IMR-90 (cell line): Measurements from ENCODE around the gene SMIM41. TPM values are rescaled to one million over a fixed set of nuclear protein-coding genes. Genes with fewer than 3 reads are reported as not detected.

Source experiments
- ATAC-seq: fragments of 200-7000 bp; cut with Tn5 transposase; 2 replicates; pipeline ENCODE4 v1.9.1; 2020; ENCODE audit warnings: low read depth, mild to moderate bottlenecking, moderate library complexity
- BruUV-seq: library from RNA; stranded (reverse); fragments of 400-500 nt; replicated peaks from 2 replicates; lab custom pipeline; 2021; lab: Mats Ljungman, UMichigan
- CTCF ChIA-PET: fragments of 300-600 bp; formaldehyde crosslinking; extraction: SDS; loops from one replicate; lab custom pipeline; 2021; ENCODE audit warnings: antibody characterized with exemption; lab: Yijun Ruan, JAX
- POLR2A ChIA-PET: fragments of 300-600 bp; sonication (Branson Sonifier 250); formaldehyde crosslinking; loops from one replicate; lab custom pipeline; 2022; ENCODE audit warnings: antibody characterized with exemption; ENCODE audit not compliant: unreplicated experiment; lab: Charles Lee
- DNase-seq: peaks from one replicate; pipeline ENCODE4 v3.0.0; 2013
- H2AFZ ChIP-seq: replicated peaks from 2 replicates; pipeline ENCODE3; 2013; ENCODE audit warnings: low read length, mild to moderate bottlenecking; ENCODE audit not compliant: poor library complexity
- H2AK5ac ChIP-seq: 2 replicates; pipeline ENCODE4 v1.6.1; 2013; ENCODE audit warnings: low read depth, low read length, inconsistent platforms
- H2AK9ac ChIP-seq: replicated peaks from 2 replicates; pipeline ENCODE3; 2013; ENCODE audit warnings: mild to moderate bottlenecking, low read depth, low read length, moderate library complexity; ENCODE audit not compliant: poor library complexity
- H2BK120ac ChIP-seq: 2 replicates; pipeline ENCODE4 v1.6.1; 2013; ENCODE audit warnings: low read depth, low read length, inconsistent platforms
- H2BK15ac ChIP-seq: 3 replicates; pipeline ENCODE4 v1.6.1; 2013; ENCODE audit warnings: low read depth, low read length, inconsistent platforms
- H2BK20ac ChIP-seq: 2 replicates; pipeline ENCODE4 v1.6.1; 2013; ENCODE audit warnings: low read depth, mild to moderate bottlenecking, inconsistent platforms, low read length, moderate library complexity
- H2BK5ac ChIP-seq: 2 replicates; pipeline ENCODE4 v1.6.1; 2013; ENCODE audit warnings: mild to moderate bottlenecking, low read depth, low read length, inconsistent platforms; ENCODE audit not compliant: poor library complexity, severe bottlenecking
- H3K14ac ChIP-seq: replicated peaks from 2 replicates; pipeline ENCODE4 v1.6.1; 2013; ENCODE audit warnings: low read depth, low read length, inconsistent platforms
- H3K18ac ChIP-seq: 2 replicates; pipeline ENCODE4 v1.6.1; 2013; ENCODE audit warnings: low read depth, low read length, control low read depth
- H3K23ac ChIP-seq: 2 replicates; pipeline ENCODE4 v1.6.1; 2013; ENCODE audit warnings: low read depth, low read length, inconsistent platforms
- H3K27ac ChIP-seq: 2 replicates; pipeline ENCODE4 v1.5.1; 2013; ENCODE audit warnings: mild to moderate bottlenecking, control low read depth, low read length; ENCODE audit not compliant: insufficient read depth
- H3K27me3 ChIP-seq: 2 replicates; pipeline ENCODE4 v1.6.1; 2013; ENCODE audit warnings: low read length; ENCODE audit not compliant: control insufficient read depth, insufficient read depth
- H3K36me3 ChIP-seq: 2 replicates; pipeline ENCODE4 v1.6.1; 2013; ENCODE audit warnings: low read length, mixed read lengths; ENCODE audit not compliant: control insufficient read depth, insufficient read depth
- H3K4ac ChIP-seq: 2 replicates; pipeline ENCODE4 v1.6.1; 2013; ENCODE audit warnings: low read depth, low read length, inconsistent platforms
- H3K4me1 ChIP-seq: 2 replicates; pipeline ENCODE4 v1.6.1; 2013; ENCODE audit warnings: low read length, mixed read lengths; ENCODE audit not compliant: control insufficient read depth, insufficient read depth
- H3K4me2 ChIP-seq: 2 replicates; pipeline ENCODE4 v1.6.1; 2013; ENCODE audit warnings: low read depth, mild to moderate bottlenecking, control low read depth, low read length, moderate library complexity
- H3K4me3 ChIP-seq: 2 replicates; pipeline ENCODE4 v1.5.1; 2013; ENCODE audit warnings: low read depth, mild to moderate bottlenecking, control low read depth, low read length, moderate library complexity; ENCODE audit not compliant: insufficient read depth
- H3K56ac ChIP-seq: 2 replicates; pipeline ENCODE4 v1.6.1; 2013; ENCODE audit warnings: low read length, inconsistent platforms; ENCODE audit not compliant: insufficient read depth; ENCODE audit errors: extremely low read depth
- H3K79me1 ChIP-seq, 2 experiments: 2 replicates each; pipeline ENCODE4 v1.6.1; 2013; ENCODE audit warnings: low read length in 2 of 2, inconsistent platforms in 1 of 2, low read depth in 1 of 2
- H3K9ac ChIP-seq: 2 replicates; pipeline ENCODE4 v1.6.1; 2013; ENCODE audit warnings: low read depth, low read length, control low read depth
- H3K9me1 ChIP-seq: 2 replicates; pipeline ENCODE4 v1.6.1; 2013; ENCODE audit warnings: low read length, inconsistent platforms; ENCODE audit not compliant: insufficient read depth
- H3K9me3 ChIP-seq: 2 replicates; pipeline ENCODE4 v1.6.1; 2013; ENCODE audit warnings: low read length; ENCODE audit not compliant: control insufficient read depth, insufficient read depth
- H4K20me1 ChIP-seq: 2 replicates; pipeline ENCODE4 v1.6.1; 2013; ENCODE audit warnings: low read length, inconsistent platforms; ENCODE audit not compliant: insufficient read depth
- H4K5ac ChIP-seq: 2 replicates; pipeline ENCODE4 v1.6.1; 2013; ENCODE audit warnings: mild to moderate bottlenecking, low read depth, low read length, control low read depth
- H4K8ac ChIP-seq, 2 experiments: 2 replicates each; pipeline ENCODE4 v1.6.1; 2013; ENCODE audit warnings: low read depth in 2 of 2, low read length in 2 of 2, control low read depth in 1 of 2, inconsistent platforms in 1 of 2
- H4K91ac ChIP-seq: 2 replicates; pipeline ENCODE4 v1.6.1; 2013; ENCODE audit warnings: low read depth, low read length, inconsistent platforms; ENCODE audit not compliant: insufficient read depth
- BHLHE40 ChIP-seq: fragments of 150-350 bp; IDR thresholded peaks from 2 replicates; pipeline ENCODE4 v1.6.1; 2016; ENCODE audit warnings: mild to moderate bottlenecking, low read depth, low read length
- CEBPB ChIP-seq: IDR thresholded peaks from 2 replicates; pipeline ENCODE4 v1.6.1; 2012; ENCODE audit warnings: low read depth, low read length, improper control_type of control experiment
- CHD1 ChIP-seq: IDR thresholded peaks from 2 replicates; pipeline ENCODE4 v1.6.1; 2012; ENCODE audit warnings: low read depth, low read length, improper control_type of control experiment
- CTCF ChIP-seq: conservative IDR thresholded peaks from 2 replicates; pipeline ENCODE4 v1.5.1; 2012; ENCODE audit warnings: mild to moderate bottlenecking, low read depth, low read length, improper control_type of control experiment
- ELK1 ChIP-seq: fragments of 150-350 bp; IDR thresholded peaks from 2 replicates; pipeline ENCODE4 v1.6.1; 2016; ENCODE audit warnings: low read depth, mild to moderate bottlenecking, low read length, moderate library complexity, borderline replicate concordance
- FOS ChIP-seq: fragments of 150-350 bp; IDR thresholded peaks from 2 replicates; pipeline ENCODE4 v1.6.1; 2016; ENCODE audit warnings: low read depth, low read length
- MAFK ChIP-seq: IDR thresholded peaks from 2 replicates; pipeline ENCODE4 v1.6.1; 2012; ENCODE audit warnings: low read depth, low read length, improper control_type of control experiment
- MAZ ChIP-seq: IDR thresholded peaks from 2 replicates; pipeline ENCODE4 v1.6.1; 2012; ENCODE audit warnings: low read depth, mild to moderate bottlenecking, low read length, improper control_type of control experiment, moderate library complexity, borderline replicate concordance
- NFE2L2 ChIP-seq: fragments of 150-350 bp; IDR thresholded peaks from 2 replicates; pipeline ENCODE4 v1.6.1; 2016; ENCODE audit warnings: low read depth, mild to moderate bottlenecking, low read length
- POLR2A ChIP-seq: IDR thresholded peaks from 2 replicates; pipeline ENCODE4 v1.6.1; 2012; ENCODE audit warnings: mild to moderate bottlenecking, low read depth, low read length
- RAD21 ChIP-seq: IDR thresholded peaks from 2 replicates; pipeline ENCODE4 v1.6.1; 2012; ENCODE audit warnings: low read length, improper control_type of control experiment
- RCOR1 ChIP-seq: IDR thresholded peaks from 2 replicates; pipeline ENCODE4 v1.6.1; 2012; ENCODE audit warnings: mild to moderate bottlenecking, low read length, improper control_type of control experiment; ENCODE audit not compliant: insufficient replicate concordance
- RFX5 ChIP-seq: IDR thresholded peaks from 2 replicates; pipeline ENCODE4 v1.8.0; 2012; ENCODE audit warnings: low read depth, mild to moderate bottlenecking, low read length, moderate library complexity
- SMC3 ChIP-seq: fragments of 150-350 bp; IDR thresholded peaks from 2 replicates; pipeline ENCODE4 v1.6.1; 2016; ENCODE audit warnings: low read depth, mild to moderate bottlenecking, antibody characterized with exemption, low read length, moderate library complexity
- USF2 ChIP-seq: fragments of 150-350 bp; IDR thresholded peaks from 2 replicates; pipeline ENCODE4 v1.6.1; 2017; ENCODE audit warnings: mild to moderate bottlenecking, antibody characterized with exemption, low read length, low read depth
- WGBS, 2 experiments: methylation state at CpG; one replicate each; pipeline versions ENCODE4 v1.1.5 to v1.1.7; 2013; ENCODE audit warnings: missing lambda C conversion rate in 2 of 2; ENCODE audit not compliant: insufficient read length in 1 of 2; ENCODE audit errors: extremely low coverage in 2 of 2; 5-methylcytosine and 5-hydroxymethylcytosine counted together
- dilution Hi-C: fragments of 300-500 bp; cut with HindIII; formaldehyde crosslinking; loops from one replicate; pipeline ENCODE4 v1.14.3; 2018; ENCODE audit warnings: low sequenced_read_pairs; ENCODE audit not compliant: unreplicated experiment
- in situ Hi-C: fragments of 300-500 bp; cut with MboI; formaldehyde crosslinking; loops from 3 replicates; pipeline ENCODE4 v1.14.3; 2019; ENCODE audit warnings: low sequenced_read_pairs, inconsistent platforms, mixed read lengths
- intact Hi-C: fragments of 100-400 bp; cut with micrococcal nuclease; formaldehyde crosslinking; loops from 2 replicates; pipeline ENCODE4 v1.10.0; 2022
- polyA plus RNA-seq, 3 experiments: library from polyadenylated mRNA; depleted of rRNA; stranded (reverse); fragments of >200 nt; gene quantifications; 2 replicates each; pipeline ENCODE4 v1.2.3, GENCODE V29; 2012; ENCODE audit warnings: low replicate concordance in 1 of 3
- total RNA-seq: library from RNA; depleted of rRNA; stranded (reverse); fragments of >200 nt; gene quantifications from 2 replicates; pipeline ENCODE4 v1.2.3, GENCODE V29; 2012

Gene SMIM41
- total and polyA plus RNA-seq, 2 of the 4 experiments (the other 2 are of a cell fraction), result not detected

- Histone ChIP-seq H2AK9ac (no peak overlapping the region), H2BK15ac (no peak overlapping the region), H4K5ac (no peak overlapping the region), H3K4me3 (no peak overlapping the region), H2AFZ (no peak overlapping the region), H3K56ac (no peak overlapping the region), H3K36me3 (no peaks in the 10 kb centered on the region), H3K18ac (no peak overlapping the region), H4K8ac (no peak overlapping the region), H3K9me3 (no peaks in the 10 kb centered on the region), H3K14ac (no peak overlapping the region), H3K9me1 (no peaks in the 10 kb centered on the region), H3K27ac (no peak overlapping the region), H3K4me1 (peaks cover 2% of the 10 kb centered on the region; the same call in 1 of the 2 replicates), H4K20me1 (peaks cover 2% of the 10 kb centered on the region; the same call in 1 of the 2 replicates), H4K91ac (no peak overlapping the region), H2AK5ac (no peak overlapping the region), H2BK5ac (no peak overlapping the region), H3K27me3 (peaks cover 20% of the 10 kb centered on the region), H3K9ac (no peak overlapping the region), H3K4me2 (no peak overlapping the region), H2BK120ac (no peak overlapping the region), H2BK20ac (no peak overlapping the region), H3K79me1 (no peaks in the 10 kb centered on the region; a peak in 1 of 4 replicates), H3K23ac (no peak overlapping the region), H3K4ac (no peak overlapping the region)
- dilution Hi-C loops, result no loop called here
- 82% methylated on average over 12 of the region's 20 CpGs; no CpG with 5 or more reads in 1 of the 2 experiments for WGBS, 2 experiments
- POLR2A ChIA-PET, result no interaction called here
- no TSS peak for BruUV-seq
- intact Hi-C loops, result no loop called here
- DNase-seq (no peak), ATAC-seq (no peak)
- CTCF ChIA-PET, result interaction anchor here (5.5 kb wide), 1 partner anchor 62 kb away, joined by 36 read pairs; no protein-coding TSS in a partner anchor
- in situ Hi-C loops, result no loop called here
- TF ChIP-seq USF2 (no peak), RAD21 (no peak), POLR2A (no peak), CTCF (no peak), RCOR1 (no peak), RFX5 (no peak), MAZ (no peak), MAFK (no peak), CHD1 (no peak), BHLHE40 (no peak), CEBPB (no peak), NFE2L2 (no peak), FOS (no peak), ELK1 (no peak), SMC3 (no peak)
Observed at GRCh38 chr12:52087961-52088820, 8.7 kb downstream of the SMIM41 start.
